PC-3 (cell line): ENCODE data around the gene INSL6.

Experiments
- EZH2phosphoT487 ChIP-seq: fragments of 300-600 bp; sonication (generic); IDR thresholded peaks from 2 replicates; pipeline ENCODE4 v1.6.1; 2018; ENCODE audit warnings: mild to moderate bottlenecking, antibody characterized with exemption, low read length, borderline replicate concordance
- TF ChIP-seq, protein P1 (sequence below): fragments of 300-600 bp; sonication (generic); conservative IDR thresholded peaks from 2 replicates; pipeline ENCODE4 v1.5.1; 2017; ENCODE audit warnings: antibody characterized with exemption, low read depth, mild to moderate bottlenecking, low read length

DNA sequence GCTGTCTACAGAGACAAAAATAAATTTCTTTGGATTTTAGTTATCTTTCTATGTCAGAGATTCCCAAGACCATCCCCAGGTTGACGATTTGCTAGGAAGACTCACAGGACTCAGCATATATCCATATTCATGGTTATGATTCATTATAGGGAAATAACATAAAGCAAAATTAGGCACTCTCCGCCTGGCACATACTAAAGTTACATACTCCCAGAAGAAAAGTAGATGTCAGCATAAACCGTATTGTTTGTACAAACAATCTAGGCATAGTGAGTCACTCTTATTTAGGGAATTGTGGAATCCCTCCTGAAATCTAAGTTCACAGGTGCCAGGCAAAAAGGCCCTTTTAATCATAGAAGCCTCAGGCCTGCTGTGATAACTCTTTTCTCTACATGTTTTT, 62.9 kb downstream of the INSL6 start:
- TF ChIP-seq, protein P1, sequence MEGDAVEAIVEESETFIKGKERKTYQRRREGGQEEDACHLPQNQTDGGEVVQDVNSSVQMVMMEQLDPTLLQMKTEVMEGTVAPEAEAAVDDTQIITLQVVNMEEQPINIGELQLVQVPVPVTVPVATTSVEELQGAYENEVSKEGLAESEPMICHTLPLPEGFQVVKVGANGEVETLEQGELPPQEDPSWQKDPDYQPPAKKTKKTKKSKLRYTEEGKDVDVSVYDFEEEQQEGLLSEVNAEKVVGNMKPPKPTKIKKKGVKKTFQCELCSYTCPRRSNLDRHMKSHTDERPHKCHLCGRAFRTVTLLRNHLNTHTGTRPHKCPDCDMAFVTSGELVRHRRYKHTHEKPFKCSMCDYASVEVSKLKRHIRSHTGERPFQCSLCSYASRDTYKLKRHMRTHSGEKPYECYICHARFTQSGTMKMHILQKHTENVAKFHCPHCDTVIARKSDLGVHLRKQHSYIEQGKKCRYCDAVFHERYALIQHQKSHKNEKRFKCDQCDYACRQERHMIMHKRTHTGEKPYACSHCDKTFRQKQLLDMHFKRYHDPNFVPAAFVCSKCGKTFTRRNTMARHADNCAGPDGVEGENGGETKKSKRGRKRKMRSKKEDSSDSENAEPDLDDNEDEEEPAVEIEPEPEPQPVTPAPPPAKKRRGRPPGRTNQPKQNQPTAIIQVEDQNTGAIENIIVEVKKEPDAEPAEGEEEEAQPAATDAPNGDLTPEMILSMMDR, result no peak
- no peak for TF ChIP-seq EZH2phosphoT487
